HepG2 (cell line): ENCODE measurements around the gene NUP58. TPM values are rescaled to one million over a fixed set of nuclear protein-coding genes. Genes with fewer than 3 reads are reported as not detected.
A peak's percentile ranks its signal among the peaks of the same experiment; 100 is the strongest.

Experiments used
- ATAC-seq: fragments of 200-7000 bp; cut with Tn5 transposase; 3 replicates; pipeline ENCODE4 v1.9.1; 2020; ENCODE audit warnings: mild to moderate bottlenecking, moderate library complexity
- BruUV-seq: library from RNA; stranded (reverse); fragments of 400-500 nt; replicated peaks from 2 replicates; lab custom pipeline; 2021; lab: Mats Ljungman, UMichigan
- CTCF ChIA-PET: fragments of 300-600 bp; formaldehyde crosslinking; extraction: SDS; loops from one replicate; lab custom pipeline; 2021; ENCODE audit warnings: low total read pairs, inconsistent platforms, low intra/inter-chr PET ratio; lab: Yijun Ruan, JAX
- POLR2A ChIA-PET: fragments of 350-600 bp; sonication (Branson Sonifier 250); formaldehyde crosslinking; loops from one replicate; lab custom pipeline; 2020; ENCODE audit warnings: antibody characterized with exemption, inconsistent platforms; lab: Yijun Ruan, JAX
- DNase-seq: peaks from one replicate; pipeline ENCODE4 v3.0.0-alpha.2; 2015; ENCODE audit warnings: low spot score
- FAIRE-seq: peaks from 3 replicates; lab custom pipeline; 2011; peaks lifted over from hg19 to GRCh38; lab: Jason Lieb, UNC
- H2AFZ ChIP-seq: one replicate; pipeline ENCODE4 v1.6.1; 2011; ENCODE audit warnings: low read length, inconsistent platforms
- H3K27ac ChIP-seq: fragments of 300-600 bp; 3 replicates; pipeline ENCODE4 v1.8.0; 2011; ENCODE audit warnings: mixed run types, mild to moderate bottlenecking, mixed read lengths, low read length, inconsistent platforms; ENCODE audit not compliant: insufficient read depth; ENCODE audit errors: extremely low read length
- H3K27me3 ChIP-seq, 2 experiments: fragments of 200-600 bp in 1 of 2; 2 replicates in 1 of 2; 3 replicates in 1 of 2; pipeline versions ENCODE4 v1.6.0 to v1.8.0; 2011; ENCODE audit warnings: low read length in 2 of 2, mild to moderate bottlenecking in 2 of 2, moderate library complexity in 2 of 2, inconsistent platforms in 1 of 2; ENCODE audit not compliant: insufficient read depth in 2 of 2, control insufficient read depth in 1 of 2
- H3K36me3 ChIP-seq, 2 experiments: fragments of 200-600 bp in 1 of 2; replicated peaks in 1 of 2; 2 replicates in 1 of 2; 3 replicates in 1 of 2; pipeline versions ENCODE4 v1.5.1 to v1.8.0; 2011; ENCODE audit warnings: low read length in 2 of 2, inconsistent platforms in 1 of 2; ENCODE audit not compliant: insufficient read depth in 2 of 2, control insufficient read depth in 1 of 2
- H3K4me1 ChIP-seq: 2 replicates; pipeline ENCODE4 v1.5.1; 2012; ENCODE audit warnings: low read length, inconsistent platforms; ENCODE audit not compliant: insufficient read depth
- H3K4me2 ChIP-seq: 2 replicates; pipeline ENCODE4 v1.6.0; 2011; ENCODE audit warnings: low read depth, low read length, inconsistent platforms
- H3K4me3 ChIP-seq, 3 experiments: fragments of 200-600 bp in 1 of 3; sonication (generic), shearing (Covaris generic) in 1 of 3; replicated peaks in 1 of 3; 2 replicates each; pipeline ENCODE4 v1.5.1; 2011 to 2016; ENCODE audit warnings: low read length in 3 of 3, inconsistent platforms in 2 of 3, low read depth in 2 of 3, mild to moderate bottlenecking in 2 of 3, control low read depth in 1 of 3, mixed read lengths in 1 of 3; ENCODE audit not compliant: insufficient read depth in 1 of 3
- H3K79me2 ChIP-seq: one replicate; pipeline ENCODE4 v1.6.1; 2011; ENCODE audit warnings: low read length, inconsistent platforms; ENCODE audit not compliant: insufficient read depth
- H3K9ac ChIP-seq: 2 replicates; pipeline ENCODE4 v1.6.0; 2011; ENCODE audit warnings: mild to moderate bottlenecking, low read depth, low read length, inconsistent platforms; ENCODE audit not compliant: insufficient read depth
- H3K9me3 ChIP-seq: 2 replicates; pipeline ENCODE4 v1.5.1; 2012; ENCODE audit warnings: mild to moderate bottlenecking, low read length
- H4K20me1 ChIP-seq: 2 replicates; pipeline ENCODE4 v1.6.0; 2011; ENCODE audit warnings: inconsistent platforms, mild to moderate bottlenecking, low read length, moderate library complexity; ENCODE audit not compliant: insufficient read depth
- DNMT1 ChIP-seq: sonication (generic); formaldehyde crosslinking; IDR thresholded peaks from 2 replicates; pipeline ENCODE4 v1.5.1; 2020; ENCODE audit warnings: mild to moderate bottlenecking, missing genetic modification reagents
- FOSL1 ChIP-seq: sonication (generic); formaldehyde crosslinking; IDR thresholded peaks from 2 replicates; pipeline ENCODE4 v1.9.0; 2021; ENCODE audit warnings: missing genetic modification reagents, borderline replicate concordance
- KAT2B ChIP-seq: fragments of 150-350 bp; IDR thresholded peaks from 2 replicates; pipeline ENCODE4 v1.6.1; 2014; ENCODE audit warnings: low read depth, low read length, borderline replicate concordance
- NONO ChIP-seq, 2 experiments: fragments of 450-650 bp in 1 of 2; sonication (generic) in 1 of 2; formaldehyde crosslinking in 1 of 2; IDR thresholded peaks in 1 of 2; conservative IDR thresholded peaks in 1 of 2; 2 replicates each; pipeline versions ENCODE4 v1.6.1 to v1.8.0; 2017 to 2022; ENCODE audit warnings: mild to moderate bottlenecking in 1 of 2, missing genetic modification reagents in 1 of 2, moderate library complexity in 1 of 2
- PHF20 ChIP-seq: sonication (generic); formaldehyde crosslinking; IDR thresholded peaks from 2 replicates; pipeline ENCODE4 v1.5.0; 2020; ENCODE audit warnings: mild to moderate bottlenecking, missing genetic modification reagents
- SAFB2 ChIP-seq: sonication (generic); formaldehyde crosslinking; IDR thresholded peaks from 2 replicates; pipeline ENCODE4 v1.5.1; 2020; ENCODE audit warnings: missing genetic modification reagents, low read depth, mild to moderate bottlenecking, borderline replicate concordance
- YEATS2 ChIP-seq: sonication (generic); formaldehyde crosslinking; IDR thresholded peaks from 2 replicates; pipeline ENCODE4 v1.4.0; 2020; ENCODE audit warnings: missing genetic modification reagents, borderline replicate concordance
- ZBTB38 ChIP-seq: sonication (generic); formaldehyde crosslinking; IDR thresholded peaks from 2 replicates; pipeline ENCODE4 v1.5.1; 2020; ENCODE audit warnings: mild to moderate bottlenecking, missing genetic modification reagents
- ZNF17 ChIP-seq: sonication (generic); formaldehyde crosslinking; IDR thresholded peaks from 2 replicates; pipeline ENCODE4 v1.5.0; 2020; ENCODE audit warnings: mild to moderate bottlenecking, missing genetic modification reagents
- ZNF180 ChIP-seq: sonication (generic); formaldehyde crosslinking; IDR thresholded peaks from 2 replicates; pipeline ENCODE4 v1.4.0; 2020; ENCODE audit warnings: low read depth, missing genetic modification reagents, borderline replicate concordance
- ZNF20 ChIP-seq: sonication (generic); formaldehyde crosslinking; IDR thresholded peaks from 2 replicates; pipeline ENCODE4 v1.4.0; 2020; ENCODE audit warnings: mild to moderate bottlenecking, moderate library complexity, missing genetic modification reagents
- ZNF205 ChIP-seq: IDR thresholded peaks from 2 replicates; pipeline ENCODE4 v1.6.1; 2018; ENCODE audit warnings: missing biosample characterization, missing genetic modification reagents
- ZNF256 ChIP-seq: sonication (generic); formaldehyde crosslinking; conservative IDR thresholded peaks from 2 replicates; pipeline ENCODE4 v1.4.0; 2020; ENCODE audit warnings: missing genetic modification reagents
- ZNF577 ChIP-seq: sonication (generic); formaldehyde crosslinking; IDR thresholded peaks from 2 replicates; pipeline ENCODE4 v1.4.0; 2020; ENCODE audit warnings: mild to moderate bottlenecking, low read depth, missing genetic modification reagents, borderline replicate concordance
- ZNF616 ChIP-seq: sonication (generic); formaldehyde crosslinking; IDR thresholded peaks from 2 replicates; pipeline ENCODE4 v1.5.0; 2020; ENCODE audit warnings: low read depth, mild to moderate bottlenecking, missing genetic modification reagents
- ZNF652 ChIP-seq: IDR thresholded peaks from 2 replicates; pipeline ENCODE4 v1.6.1; 2016; ENCODE audit warnings: low read depth, borderline replicate concordance
- ZNF687 ChIP-seq: sonication (generic); formaldehyde crosslinking; IDR thresholded peaks from 2 replicates; pipeline ENCODE4 v1.5.1; 2020; ENCODE audit warnings: mild to moderate bottlenecking, missing genetic modification reagents, moderate library complexity
- ZXDC ChIP-seq: sonication (generic); formaldehyde crosslinking; IDR thresholded peaks from 2 replicates; pipeline ENCODE4 v1.5.0; 2020; ENCODE audit warnings: mild to moderate bottlenecking, missing genetic modification reagents
- WGBS: methylation state at CpG from one replicate; pipeline ENCODE4 v1.1.6; 2017; ENCODE audit warnings: low lambda C conversion rate; 5-methylcytosine and 5-hydroxymethylcytosine counted together
- in situ Hi-C: cut with HindIII; loops from 2 replicates; pipeline ENCODE4 v1.10.0; 2017; ENCODE audit warnings: low pct_unique_long_range_greater_than_20kb; ENCODE audit not compliant: extremely low pct_ligation_motif_present
- intact Hi-C: fragments of 100-400 bp; cut with micrococcal nuclease; formaldehyde crosslinking; loops from one replicate; pipeline ENCODE4 v1.10.0; 2022; ENCODE audit not compliant: unreplicated experiment
- polyA plus RNA-seq, 8 experiments: library from polyadenylated mRNA; depleted of rRNA in 3 of 8; stranded (reverse) in 7 of 8; unstranded in 1 of 8; fragments of >200 nt; fragmentation: Illumina TruSeq in 4 of 8; extraction: Trizol in 4 of 8; gene quantifications; 2 replicates each; pipeline versions ENCODE4 v1.2.1 to v1.2.3, GENCODE V29; 2011 to 2016; ENCODE audit warnings: low read depth in 4 of 8, missing spikeins in 1 of 8, mixed read lengths in 1 of 8; ENCODE audit not compliant: insufficient read depth in 1 of 8
- total RNA-seq, 5 experiments: library from RNA; depleted of rRNA; stranded (reverse); fragments of >200 nt; fragmentation: Illumina TruSeq; extraction: Trizol; gene quantifications; 2 replicates each; pipeline ENCODE4 v1.2.3, GENCODE V29; 2016; ENCODE audit warnings: low read depth in 1 of 5

NUP58 gene
- total and polyA plus RNA-seq, 2 of the 13 experiments (the other 11 are each of a cell fraction or from before 2014, with no cell fraction given), result 45.4 to 46.5 TPM

- peaks cover 8% of the 10 kb centered on the region; the same call in 1 of the 2 replicates for H3K4me1 ChIP-seq
- no peak overlapping the region for H2AFZ ChIP-seq
- TF ChIP-seq NONO (IDR thresholded peaks at IDR 0.05) (no peak), NONO (CRISPR knock-in tag; conservative IDR thresholded peaks at IDR 0.05) (no peak), ZNF17 (CRISPR knock-in tag) (no peak), ZNF577 (CRISPR knock-in tag) (no peak), SAFB2 (CRISPR knock-in tag) (no peak), ZNF205 (CRISPR knock-in tag) (no peak), ZNF652 (no peak), ZNF20 (CRISPR knock-in tag) (no peak), ZBTB38 (CRISPR knock-in tag) (0 out of 2 replicates have a peak, but pooled peaks have one; percentile 23), YEATS2 (CRISPR knock-in tag) (no peak), DNMT1 (CRISPR knock-in tag) (peak; percentile 41; the same call in 1 of the 2 replicates), ZXDC (no peak), ZNF180 (CRISPR knock-in tag) (no peak), ZNF687 (0 out of 2 replicates have a peak, but pooled peaks have one; percentile 13), ZNF616 (CRISPR knock-in tag) (no peak), KAT2B (no peak), PHF20 (CRISPR knock-in tag) (no peak), ZNF256 (CRISPR knock-in tag) (no peak), FOSL1 (CRISPR knock-in tag) (no peak)
- H3K4me3 ChIP-seq, result peak overlapping the region; percentile 22 to 58 (median 40); a peak in 4 of 6 replicates
- H3K9me3 ChIP-seq, result no peaks in the 10 kb centered on the region
- no peaks in the 10 kb centered on the region for H3K36me3 ChIP-seq
- H3K27ac ChIP-seq, result no peak overlapping the region
- no peaks in the 10 kb centered on the region for H4K20me1 ChIP-seq
- in situ Hi-C loops, result no loop called here
- 89% methylated on average over 30 of the region's 82 CpGs for WGBS
- ChIA-PET CTCF (no interaction called here), POLR2A (no interaction called here)
- intact Hi-C loops, result no loop called here
- H3K79me2 ChIP-seq, result no peaks in the 10 kb centered on the region
- H3K9ac ChIP-seq, result no peak overlapping the region
- H3K27me3 ChIP-seq, result peaks cover 6 to 54% of the 10 kb centered on the region in 2 experiments; a peak in 4 of 5 replicates
- DNase-seq (no peak), ATAC-seq (peak; percentile 64), FAIRE-seq (no peak)
- peak overlapping the region; percentile 49 for H3K4me2 ChIP-seq
- no TSS peak for BruUV-seq
Measured at GRCh38 chr13:25372284-25373081, 71.1 kb downstream of the NUP58 start.
